Astrocyte (in vitro differentiated cells and primary cell): ENCODE results near the gene SFMBT2. TPM values are rescaled to one million over a fixed set of nuclear protein-coding genes. Genes with fewer than 3 reads are reported as not detected.
A peak's percentile ranks its signal among the peaks of the same experiment; 100 is the strongest.

Experiments used
- DNase-seq: peaks from one replicate; pipeline ENCODE4 v3.0.0-alpha.2; 2010; ENCODE audit warnings: low read depth
- FAIRE-seq: peaks from 2 replicates; lab custom pipeline; 2011; peaks lifted over from hg19 to GRCh38; lab: Jason Lieb, UNC
- H2AFZ ChIP-seq: 2 replicates; pipeline ENCODE4 v1.6.0; 2012; ENCODE audit warnings: low read depth, low read length, inconsistent platforms
- H3K27ac ChIP-seq: 2 replicates; pipeline ENCODE4 v1.5.1; 2011; ENCODE audit warnings: low read depth, low read length, inconsistent platforms
- H3K27me3 ChIP-seq: 2 replicates; pipeline ENCODE4 v1.6.0; 2011; ENCODE audit warnings: low read length, inconsistent platforms; ENCODE audit not compliant: insufficient read depth
- H3K36me3 ChIP-seq: 2 replicates; pipeline ENCODE4 v1.5.1; 2011; ENCODE audit warnings: low read length, inconsistent platforms; ENCODE audit not compliant: insufficient read depth
- H3K4me1 ChIP-seq: 2 replicates; pipeline ENCODE4 v1.5.1; 2011; ENCODE audit warnings: low read length, inconsistent platforms; ENCODE audit not compliant: insufficient read depth
- H3K4me2 ChIP-seq: 2 replicates; pipeline ENCODE4 v1.6.0; 2012; ENCODE audit warnings: low read length, inconsistent platforms
- H3K4me3 ChIP-seq: 2 replicates; pipeline ENCODE4 v1.5.1; 2011; ENCODE audit warnings: low read depth, mild to moderate bottlenecking, low read length, inconsistent platforms; ENCODE audit not compliant: insufficient read depth
- H3K79me2 ChIP-seq: 2 replicates; pipeline ENCODE4 v1.6.0; 2012; ENCODE audit warnings: mild to moderate bottlenecking, low read length, inconsistent platforms; ENCODE audit not compliant: insufficient read depth
- H3K9ac ChIP-seq: 2 replicates; pipeline ENCODE4 v1.6.0; 2012; ENCODE audit warnings: mild to moderate bottlenecking, low read length, inconsistent platforms
- H3K9me3 ChIP-seq: 2 replicates; pipeline ENCODE4 v1.5.1; 2012; ENCODE audit warnings: low read depth, mild to moderate bottlenecking, low read length, inconsistent platforms; ENCODE audit not compliant: insufficient read depth
- H4K20me1 ChIP-seq: 2 replicates; pipeline ENCODE4 v1.6.0; 2012; ENCODE audit warnings: low read length, inconsistent platforms; ENCODE audit not compliant: insufficient read depth
- H3K27ac Mint-ChIP-seq: one replicate; pipeline ENCODE4 v1.8.0; 2021; ENCODE audit warnings: mild to moderate bottlenecking, mixed read lengths; ENCODE audit not compliant: unreplicated experiment
- H3K27me3 Mint-ChIP-seq: one replicate; pipeline ENCODE4 v1.8.0; 2021; ENCODE audit warnings: low read depth, mixed read lengths; ENCODE audit not compliant: unreplicated experiment
- H3K36me3 Mint-ChIP-seq: one replicate; pipeline ENCODE4 v1.8.0; 2021; ENCODE audit warnings: low read depth, mixed read lengths; ENCODE audit not compliant: unreplicated experiment
- H3K4me1 Mint-ChIP-seq: one replicate; pipeline ENCODE4 v1.8.0; 2021; ENCODE audit warnings: low read depth, mixed read lengths; ENCODE audit not compliant: unreplicated experiment
- H3K4me3 Mint-ChIP-seq: one replicate; pipeline ENCODE4 v1.8.0; 2021; ENCODE audit warnings: mild to moderate bottlenecking, moderate library complexity, mixed read lengths; ENCODE audit not compliant: unreplicated experiment
- H3K9me3 Mint-ChIP-seq: one replicate; pipeline ENCODE4 v1.8.0; 2021; ENCODE audit warnings: mild to moderate bottlenecking, mixed read lengths; ENCODE audit not compliant: unreplicated experiment
- EZH2 ChIP-seq: IDR thresholded peaks from 2 replicates; pipeline ENCODE4 v1.6.1; 2012; ENCODE audit warnings: mild to moderate bottlenecking, low read length, inconsistent platforms; ENCODE audit not compliant: insufficient read depth
- total RNA-seq: library from RNA; stranded (reverse); gene quantifications from 2 replicates; pipeline ENCODE4 v1.2.1, GENCODE V29; 2021
- TF ChIP-seq, protein P1 (sequence below): IDR thresholded peaks from 2 replicates; pipeline ENCODE4 v1.5.1; 2011; ENCODE audit warnings: low read depth, mild to moderate bottlenecking, inconsistent platforms, low read length, moderate library complexity; ENCODE audit not compliant: insufficient read depth

Gene SFMBT2
- total RNA-seq, 1 donor from 2014 or later, result 3.9 TPM

DNA sequence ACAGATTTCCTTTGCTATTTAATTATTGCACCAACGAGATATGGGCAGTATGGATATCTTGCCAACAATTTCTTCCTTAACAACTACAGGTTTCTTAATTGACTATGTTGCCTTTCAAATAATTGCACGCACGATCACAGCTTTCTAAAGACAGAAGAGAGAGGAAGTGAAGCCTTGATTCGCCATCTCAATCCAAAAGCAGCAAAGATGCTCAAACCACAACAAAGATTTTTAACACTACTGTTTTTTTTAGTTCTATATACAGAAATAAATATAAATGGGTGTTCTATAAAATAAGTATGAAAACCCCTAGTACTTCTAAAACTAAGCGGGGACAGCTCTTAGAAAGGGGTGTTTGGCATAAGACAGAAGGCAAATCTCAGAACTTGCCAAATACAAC, 251.3 kb downstream of the SFMBT2 start:
- no peak overlapping the region for H3K27ac ChIP-seq
- Mint-ChIP-seq H3K36me3 (peaks cover 14% of the 10 kb centered on the region), H3K27me3 (no peaks in the 10 kb centered on the region), H3K9me3 (no peaks in the 10 kb centered on the region), H3K27ac (no peak overlapping the region), H3K4me1 (no peaks in the 10 kb centered on the region), H3K4me3 (no peak overlapping the region)
- no peak for FAIRE-seq
- H3K4me1 ChIP-seq, result no peaks in the 10 kb centered on the region
- H2AFZ ChIP-seq, result no peak overlapping the region
- no peak overlapping the region for H3K4me2 ChIP-seq
- no peaks in the 10 kb centered on the region for H4K20me1 ChIP-seq
- no peaks in the 10 kb centered on the region for H3K79me2 ChIP-seq
- H3K9me3 ChIP-seq, result no peaks in the 10 kb centered on the region
- no peak overlapping the region for H3K9ac ChIP-seq
- DNase-seq, result no peak
- no peak overlapping the region for H3K4me3 ChIP-seq
- no peaks in the 10 kb centered on the region for H3K27me3 ChIP-seq
- TF ChIP-seq, protein P1, sequence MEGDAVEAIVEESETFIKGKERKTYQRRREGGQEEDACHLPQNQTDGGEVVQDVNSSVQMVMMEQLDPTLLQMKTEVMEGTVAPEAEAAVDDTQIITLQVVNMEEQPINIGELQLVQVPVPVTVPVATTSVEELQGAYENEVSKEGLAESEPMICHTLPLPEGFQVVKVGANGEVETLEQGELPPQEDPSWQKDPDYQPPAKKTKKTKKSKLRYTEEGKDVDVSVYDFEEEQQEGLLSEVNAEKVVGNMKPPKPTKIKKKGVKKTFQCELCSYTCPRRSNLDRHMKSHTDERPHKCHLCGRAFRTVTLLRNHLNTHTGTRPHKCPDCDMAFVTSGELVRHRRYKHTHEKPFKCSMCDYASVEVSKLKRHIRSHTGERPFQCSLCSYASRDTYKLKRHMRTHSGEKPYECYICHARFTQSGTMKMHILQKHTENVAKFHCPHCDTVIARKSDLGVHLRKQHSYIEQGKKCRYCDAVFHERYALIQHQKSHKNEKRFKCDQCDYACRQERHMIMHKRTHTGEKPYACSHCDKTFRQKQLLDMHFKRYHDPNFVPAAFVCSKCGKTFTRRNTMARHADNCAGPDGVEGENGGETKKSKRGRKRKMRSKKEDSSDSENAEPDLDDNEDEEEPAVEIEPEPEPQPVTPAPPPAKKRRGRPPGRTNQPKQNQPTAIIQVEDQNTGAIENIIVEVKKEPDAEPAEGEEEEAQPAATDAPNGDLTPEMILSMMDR, result no peak
- TF ChIP-seq EZH2, result no peak
- H3K36me3 ChIP-seq, result no peaks in the 10 kb centered on the region

DNA sequence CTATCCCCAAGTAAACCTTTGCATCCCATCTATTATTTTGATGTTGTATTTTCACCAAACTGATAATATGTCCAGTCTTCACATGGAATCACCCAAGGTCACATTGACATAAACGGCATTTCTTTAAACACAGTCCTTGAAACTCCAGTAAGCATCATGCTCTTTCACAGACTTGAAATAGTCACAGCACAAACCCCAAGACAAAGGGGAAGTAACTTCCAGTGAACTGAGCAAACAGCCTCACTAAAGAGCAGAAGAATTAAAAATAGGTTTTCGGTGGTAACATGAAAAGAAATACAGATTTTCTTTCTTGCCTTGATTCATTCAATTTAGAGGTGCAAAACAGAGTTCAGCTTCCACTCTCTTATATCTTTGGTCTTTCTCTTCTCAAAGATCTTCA, 253.7 kb downstream of the SFMBT2 start:
- no peaks in the 10 kb centered on the region for H3K36me3 ChIP-seq
- H3K4me3 ChIP-seq, result no peak overlapping the region
- no peaks in the 10 kb centered on the region for H3K4me1 ChIP-seq
- Mint-ChIP-seq H3K27ac (no peak overlapping the region), H3K36me3 (peaks cover 5% of the 10 kb centered on the region), H3K27me3 (no peaks in the 10 kb centered on the region), H3K9me3 (no peaks in the 10 kb centered on the region), H3K4me1 (peaks cover 7% of the 10 kb centered on the region), H3K4me3 (no peak overlapping the region)
- H2AFZ ChIP-seq, result no peak overlapping the region
- no peak for DNase-seq
- no peak overlapping the region for H3K9ac ChIP-seq
- no peak for FAIRE-seq
- H3K79me2 ChIP-seq, result no peaks in the 10 kb centered on the region
- no peaks in the 10 kb centered on the region for H3K27me3 ChIP-seq
- no peak for TF ChIP-seq EZH2
- TF ChIP-seq, protein P1, result no peak
- no peaks in the 10 kb centered on the region for H4K20me1 ChIP-seq
- no peak overlapping the region for H3K4me2 ChIP-seq
- H3K27ac ChIP-seq, result no peak overlapping the region
- H3K9me3 ChIP-seq, result no peaks in the 10 kb centered on the region

DNA sequence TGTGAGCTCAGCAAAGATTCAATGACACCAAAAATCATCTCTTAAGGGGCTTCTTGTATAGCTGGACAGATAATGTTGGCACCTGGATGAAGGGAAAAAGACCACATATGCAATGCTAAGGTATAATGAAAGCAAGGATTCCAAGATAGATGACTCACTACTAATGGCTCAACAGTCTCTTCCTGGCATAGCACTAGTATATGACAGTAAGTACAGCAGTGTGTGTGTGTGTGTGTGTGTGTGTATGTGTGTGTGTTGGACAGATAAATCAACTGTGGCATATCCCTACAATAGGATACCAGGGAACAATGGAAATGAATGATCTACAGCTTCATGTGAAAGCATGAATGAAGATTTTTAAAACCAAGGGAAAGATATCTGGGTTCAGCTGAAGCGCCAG, 257.1 kb downstream of the SFMBT2 start:
- Histone ChIP-seq H3K4me2 (no peak overlapping the region), H3K9ac (no peak overlapping the region), H3K27ac (no peak overlapping the region), H4K20me1 (no peaks in the 10 kb centered on the region), H3K4me3 (no peak overlapping the region), H3K79me2 (no peaks in the 10 kb centered on the region), H3K4me1 (no peaks in the 10 kb centered on the region), H2AFZ (no peak overlapping the region), H3K36me3 (no peaks in the 10 kb centered on the region), H3K9me3 (no peaks in the 10 kb centered on the region), H3K27me3 (no peaks in the 10 kb centered on the region)
- DNase-seq, result peak; percentile 42
- Mint-ChIP-seq H3K9me3 (peaks cover 4% of the 10 kb centered on the region), H3K36me3 (no peaks in the 10 kb centered on the region), H3K27me3 (peaks cover 10% of the 10 kb centered on the region), H3K27ac (no peak overlapping the region), H3K4me1 (peaks cover 7% of the 10 kb centered on the region), H3K4me3 (no peak overlapping the region)
- TF ChIP-seq, protein P1, result no peak
- no peak for TF ChIP-seq EZH2
- FAIRE-seq, result no peak
